ENCODE results near the gene HAUS8. TPM values are rescaled to one million over a fixed set of nuclear protein-coding genes. Genes with fewer than 3 reads are reported as not detected.

Gene HAUS8
- total RNA-seq, 1 experiment from 2014 or later, result 10.4 TPM

- H3K36me3 ChIP-seq (replicated peaks; ENCODE audit: control insufficient read depth, insufficient read depth, low read length), result peaks cover 1% of the 10 kb centered on the region; the same call in 1 of the 2 replicates
- H3K4me3 ChIP-seq (ENCODE audit: insufficient read depth, low read depth, low read length), result no peak overlapping the region
- no peaks in the 10 kb centered on the region for H3K27me3 ChIP-seq (ENCODE audit: control insufficient read depth, insufficient read depth, low read length)
- DNase-seq, result no peak
Measured at GRCh38 chr19:17088552-17088951, 13.3 kb upstream of the HAUS8 start.

- Histone ChIP-seq H3K4me3 (ENCODE audit: insufficient read depth, low read depth, low read length) (no peak overlapping the region), H3K36me3 (replicated peaks; ENCODE audit: control insufficient read depth, insufficient read depth, low read length) (peaks cover 1% of the 10 kb centered on the region; the same call in 1 of the 2 replicates), H3K27me3 (ENCODE audit: control insufficient read depth, insufficient read depth, low read length) (no peaks in the 10 kb centered on the region)
- no peak for DNase-seq
Measured at GRCh38 chr19:17086834-17087233, 11.6 kb upstream of the HAUS8 start.

DNA sequence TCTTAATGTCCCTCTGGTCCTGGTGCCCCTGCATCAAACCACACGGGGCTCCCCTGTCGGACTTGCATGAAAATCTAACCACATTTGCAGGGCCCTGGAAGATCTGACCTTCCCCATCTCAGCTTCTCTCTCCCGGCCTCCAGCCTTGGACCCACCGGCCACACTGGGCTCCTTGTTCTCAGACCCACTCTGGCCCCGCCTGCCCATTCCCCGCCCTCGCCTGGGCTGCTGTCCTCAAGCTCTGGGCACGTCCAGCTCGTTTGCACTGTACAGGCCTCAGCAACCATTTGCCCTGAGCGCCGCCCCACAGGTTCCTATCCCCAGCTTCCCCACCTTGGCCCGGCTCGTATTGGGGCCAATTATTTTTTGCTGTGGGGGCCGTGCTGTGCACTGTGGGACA lies 10.9 kb upstream of the HAUS8 start:
- Histone ChIP-seq H3K27me3 (ENCODE audit: control insufficient read depth, insufficient read depth, low read length) (no peaks in the 10 kb centered on the region), H3K4me3 (ENCODE audit: insufficient read depth, low read depth, low read length) (no peak overlapping the region), H3K36me3 (replicated peaks; ENCODE audit: control insufficient read depth, insufficient read depth, low read length) (peaks cover 1% of the 10 kb centered on the region; the same call in 1 of the 2 replicates)
- no peak for DNase-seq

DNA sequence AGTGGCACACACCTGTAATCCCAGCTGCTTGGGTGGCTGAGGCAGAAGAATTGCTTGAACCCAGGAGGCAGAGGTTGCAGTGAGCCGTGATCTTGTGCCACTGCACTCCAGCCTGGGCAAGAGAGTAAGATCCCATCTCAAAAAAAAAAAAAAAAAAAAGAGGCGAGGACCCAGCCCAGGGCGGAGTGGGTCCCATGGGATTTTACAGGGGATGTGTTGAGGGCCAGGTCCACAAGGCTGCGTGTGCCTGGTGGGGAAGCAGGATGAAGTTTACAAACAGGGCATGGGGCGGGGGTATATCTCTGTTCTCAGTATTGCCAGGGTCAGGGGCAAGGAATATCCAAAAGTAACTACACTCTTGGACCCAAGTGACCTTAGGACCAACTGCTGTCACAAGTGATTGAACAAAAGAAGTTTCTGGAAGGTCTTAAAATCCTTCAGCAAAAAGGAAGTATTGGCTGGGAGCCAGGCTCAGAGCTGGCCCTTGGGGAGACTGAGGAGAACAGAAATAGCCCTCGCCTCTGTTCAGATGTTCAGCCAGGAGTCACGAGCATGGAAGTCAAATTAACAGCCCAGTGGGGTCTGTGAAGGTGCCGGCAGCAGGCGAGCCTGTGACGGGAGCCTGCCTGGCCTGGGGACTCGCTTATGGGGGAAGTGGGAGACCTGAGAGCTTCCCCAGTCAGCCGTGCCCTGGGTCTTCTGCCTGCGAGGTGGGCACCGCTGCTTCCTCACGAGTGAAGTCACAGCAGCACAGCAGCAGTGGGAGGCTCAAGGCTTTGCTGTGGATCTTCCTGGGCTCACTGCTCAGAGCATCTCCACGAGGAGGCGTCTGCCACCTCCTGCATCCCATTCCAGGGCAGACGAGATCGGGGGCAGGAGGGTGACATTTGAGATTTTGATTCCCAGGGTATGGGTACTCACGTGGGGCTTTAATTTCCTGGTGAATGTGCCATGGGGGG lies 6.7 kb upstream of the HAUS8 start:
- no peaks in the 10 kb centered on the region for H3K27me3 ChIP-seq (ENCODE audit: control insufficient read depth, insufficient read depth, low read length)
- peaks cover 1% of the 10 kb centered on the region; the same call in 1 of the 2 replicates for H3K36me3 ChIP-seq (replicated peaks; ENCODE audit: control insufficient read depth, insufficient read depth, low read length)
- DNase-seq, result no peak
- H3K4me3 ChIP-seq (ENCODE audit: insufficient read depth, low read depth, low read length), result no peak overlapping the region

DNA sequence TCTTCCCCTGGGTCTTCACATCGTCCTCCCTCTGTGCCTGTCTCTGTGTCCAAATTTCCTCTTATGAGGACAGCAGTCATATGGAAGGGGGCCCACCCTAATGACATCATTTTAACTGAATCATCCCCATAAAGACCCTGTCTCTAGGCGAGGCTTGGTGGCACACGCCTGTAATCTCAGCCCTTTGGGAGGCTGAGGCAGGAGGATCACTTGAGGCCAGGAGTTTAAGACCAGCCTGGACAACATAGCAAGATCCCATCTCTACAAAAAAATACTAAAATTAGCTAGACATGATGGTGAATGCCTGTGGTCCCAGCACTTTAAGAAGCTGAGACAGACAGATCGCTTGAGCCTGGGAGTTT lies 5.2 kb upstream of the HAUS8 start:
- Histone ChIP-seq H3K4me3 (ENCODE audit: insufficient read depth, low read depth, low read length) (no peak overlapping the region), H3K27me3 (ENCODE audit: control insufficient read depth, insufficient read depth, low read length) (no peaks in the 10 kb centered on the region), H3K36me3 (replicated peaks; ENCODE audit: control insufficient read depth, insufficient read depth, low read length) (no peaks in the 10 kb centered on the region)
- DNase-seq, result no peak

- peak; percentile 72 for DNase-seq
- no peaks in the 10 kb centered on the region for H3K27me3 ChIP-seq (ENCODE audit: control insufficient read depth, insufficient read depth, low read length)
- no peaks in the 10 kb centered on the region for H3K36me3 ChIP-seq (replicated peaks; ENCODE audit: control insufficient read depth, insufficient read depth, low read length)
- H3K4me3 ChIP-seq (ENCODE audit: insufficient read depth, low read depth, low read length), result no peak overlapping the region
Measured at GRCh38 chr19:17079710-17080439, 4.6 kb upstream of the HAUS8 start.

DNA sequence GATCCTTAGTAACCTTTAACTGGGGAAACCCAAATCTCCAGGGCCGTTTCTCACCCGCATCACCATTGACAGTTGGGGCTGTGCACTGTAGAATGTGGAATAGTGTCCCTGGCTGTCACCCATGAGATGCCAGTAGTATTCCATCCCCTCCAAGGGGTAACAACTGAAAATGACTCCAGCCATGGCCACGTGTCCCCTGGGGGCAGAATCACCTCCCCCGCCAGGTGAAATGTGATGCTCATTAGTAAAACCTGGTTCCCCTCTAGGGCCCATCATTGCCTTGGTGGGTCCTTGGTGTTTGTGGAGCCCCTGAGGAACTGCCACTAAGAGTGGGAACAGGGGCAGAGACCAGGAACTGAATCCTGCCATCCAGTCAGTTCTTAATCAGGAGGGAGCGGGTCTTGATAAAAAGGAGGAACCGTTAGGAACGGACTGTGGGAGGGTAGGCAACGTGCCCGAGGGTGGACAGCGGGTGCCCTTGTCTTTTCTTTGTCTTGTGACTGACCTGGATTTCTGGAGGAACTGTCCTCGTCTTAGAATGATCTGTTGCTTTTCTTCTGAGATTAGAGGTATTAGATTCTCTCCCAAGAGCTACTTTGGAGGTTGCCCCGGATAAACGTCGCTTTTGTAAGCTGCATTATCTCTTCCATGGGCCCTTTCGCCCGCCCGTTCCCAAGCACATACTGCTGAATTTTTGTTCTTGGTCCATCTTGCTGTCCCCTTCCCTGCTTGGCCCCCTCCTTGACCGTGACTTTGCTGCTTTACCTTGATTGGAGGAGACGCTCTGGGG lies 3.9 kb upstream of the HAUS8 start:
- no peaks in the 10 kb centered on the region for H3K36me3 ChIP-seq (replicated peaks; ENCODE audit: control insufficient read depth, insufficient read depth, low read length)
- no peak overlapping the region for H3K4me3 ChIP-seq (ENCODE audit: insufficient read depth, low read depth, low read length)
- H3K27me3 ChIP-seq (ENCODE audit: control insufficient read depth, insufficient read depth, low read length), result no peaks in the 10 kb centered on the region
- DNase-seq, result no peak

DNA sequence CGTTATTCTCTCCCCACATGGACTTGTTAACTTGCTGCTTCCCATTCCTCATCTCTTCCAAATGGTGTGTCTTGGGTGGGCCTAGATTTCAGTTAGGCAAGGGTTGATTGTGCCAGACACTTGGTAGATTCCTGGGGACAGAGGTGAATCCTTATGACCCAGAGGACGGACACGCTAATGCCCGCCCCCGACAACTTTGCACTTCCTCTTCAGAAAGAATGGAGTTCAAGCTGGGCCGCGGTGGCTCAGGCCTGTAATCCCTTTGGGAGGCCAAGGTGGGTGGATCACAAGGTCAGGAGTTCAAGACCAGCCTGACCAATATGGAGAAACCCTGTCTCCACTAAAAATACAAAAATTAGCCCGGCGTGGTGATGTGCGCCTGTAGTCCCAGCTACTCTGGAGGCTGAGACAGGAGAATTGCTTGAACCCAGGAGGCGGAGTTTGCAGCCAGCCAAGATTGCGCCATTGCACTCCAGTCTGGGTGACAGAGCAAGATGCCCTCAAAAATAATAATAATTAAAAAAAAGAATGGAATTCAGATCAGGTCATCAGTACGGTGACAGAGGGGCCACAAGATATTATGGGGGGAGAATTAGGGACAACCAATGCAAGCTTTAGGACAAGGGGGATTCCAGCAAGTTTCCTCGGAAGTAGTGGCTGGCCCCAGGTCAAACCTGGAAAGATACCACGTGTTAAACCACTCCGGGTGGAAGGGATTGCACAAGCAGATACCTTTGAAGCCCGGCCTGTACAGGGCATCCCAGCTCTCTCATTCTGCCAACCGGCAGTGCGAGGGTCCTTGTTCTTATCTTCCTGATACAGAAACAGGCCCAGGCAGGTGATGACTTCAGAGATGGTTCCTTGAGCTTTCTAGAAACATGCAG lies 3.0 kb upstream of the HAUS8 start:
- DNase-seq, result no peak
- no peak overlapping the region for H3K4me3 ChIP-seq (ENCODE audit: insufficient read depth, low read depth, low read length)

GRCh38 chr19:17077447-17078028 lies 2.3 kb upstream of the HAUS8 start:
- no peaks in the 10 kb centered on the region for H3K27me3 ChIP-seq (ENCODE audit: control insufficient read depth, insufficient read depth, low read length)
- DNase-seq, result no peak
- no peak overlapping the region for H3K4me3 ChIP-seq (ENCODE audit: insufficient read depth, low read depth, low read length)
- H3K36me3 ChIP-seq (replicated peaks; ENCODE audit: control insufficient read depth, insufficient read depth, low read length), result peaks cover 6% of the 10 kb centered on the region

More for the DNA sequence above, 3.0 kb upstream of the HAUS8 start:
- no peaks in the 10 kb centered on the region for H3K27me3 ChIP-seq (ENCODE audit: control insufficient read depth, insufficient read depth, low read length)
- H3K36me3 ChIP-seq (replicated peaks; ENCODE audit: control insufficient read depth, insufficient read depth, low read length), result 0 out of 2 replicates have a peak, but pooled peaks cover 2% of the 10 kb centered on the region

GRCh38 chr19:17076543-17076991 lies 1.3 kb upstream of the HAUS8 start:
- peaks cover 6% of the 10 kb centered on the region for H3K36me3 ChIP-seq (replicated peaks; ENCODE audit: control insufficient read depth, insufficient read depth, low read length)
- peak overlapping the region; percentile 76 for H3K4me3 ChIP-seq (ENCODE audit: insufficient read depth, low read depth, low read length)
- no peak for DNase-seq

DNA sequence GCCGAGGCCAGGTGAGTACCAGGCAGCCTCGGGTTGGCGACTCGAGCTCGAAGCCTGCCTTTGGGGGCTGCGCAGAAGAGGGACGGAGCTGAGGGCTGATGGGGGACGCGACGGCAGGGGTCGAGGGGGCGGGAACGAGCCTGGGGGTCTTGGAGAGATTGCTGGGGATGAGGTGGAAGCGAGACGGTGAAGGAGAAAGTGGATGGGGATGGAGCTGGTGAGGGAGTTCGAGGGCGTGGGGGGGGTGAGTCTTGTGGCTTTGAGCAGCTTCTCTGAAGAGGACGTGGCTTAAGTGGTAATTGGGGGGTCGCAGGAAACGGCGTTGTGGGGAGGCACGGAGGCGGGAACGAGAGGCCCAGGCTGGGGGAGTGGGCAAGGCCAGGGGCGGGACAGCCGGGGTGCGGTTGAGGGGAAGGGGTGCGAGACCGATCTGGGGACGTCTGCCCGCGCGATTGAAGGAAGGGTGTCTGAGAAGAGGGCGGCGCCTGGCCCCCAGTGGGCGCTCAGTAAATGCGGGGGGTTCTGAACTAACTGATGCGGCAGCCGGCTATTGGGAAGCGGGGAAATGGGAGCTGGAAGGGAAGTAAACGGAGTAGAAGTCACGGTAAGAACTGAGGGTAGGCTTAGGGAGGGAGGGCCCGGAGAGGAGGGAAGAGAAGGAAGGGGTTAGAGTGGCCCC lies 751 bp upstream of the HAUS8 start:
- Histone ChIP-seq H3K27me3 (ENCODE audit: control insufficient read depth, insufficient read depth, low read length) (no peaks in the 10 kb centered on the region), H3K4me3 (ENCODE audit: insufficient read depth, low read depth, low read length) (peak overlapping the region; percentile 76), H3K36me3 (replicated peaks; ENCODE audit: control insufficient read depth, insufficient read depth, low read length) (peaks cover 10% of the 10 kb centered on the region)
- DNase-seq, result no peak

More at GRCh38 chr19:17076543-17076991, 1.3 kb upstream of the HAUS8 start:
- H3K27me3 ChIP-seq (ENCODE audit: control insufficient read depth, insufficient read depth, low read length), result no peaks in the 10 kb centered on the region

DNA sequence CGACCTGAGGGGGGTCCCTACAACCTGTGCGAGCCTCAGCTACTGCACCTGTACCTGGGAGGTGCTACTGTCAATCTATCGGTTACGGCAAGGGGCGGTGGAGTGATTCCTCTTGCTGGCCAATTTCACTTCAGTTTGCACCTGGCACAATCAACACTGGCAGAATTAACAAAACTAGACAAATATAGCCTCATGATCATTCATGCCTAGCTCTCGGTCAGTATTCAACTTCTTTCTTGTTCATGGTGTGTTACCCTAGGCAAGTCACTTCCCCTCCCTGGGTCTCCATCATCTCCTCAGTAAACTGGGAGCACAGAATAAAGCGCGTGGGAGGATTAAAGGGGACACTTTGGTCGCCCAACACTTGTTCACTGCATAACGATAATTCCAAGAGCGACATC lies 618 bp downstream of the HAUS8 start:
- Histone ChIP-seq H3K36me3 (replicated peaks; ENCODE audit: control insufficient read depth, insufficient read depth, low read length) (peaks cover 11% of the 10 kb centered on the region), H3K4me3 (ENCODE audit: insufficient read depth, low read depth, low read length) (peak overlapping the region; percentile 82), H3K27me3 (ENCODE audit: control insufficient read depth, insufficient read depth, low read length) (no peaks in the 10 kb centered on the region)
- no peak for DNase-seq
